ENCODE data around the gene GRB2. TPM values are rescaled to one million over a fixed set of nuclear protein-coding genes. Genes with fewer than 3 reads are reported as not detected.

GRB2 gene
- total and polyA plus RNA-seq, 2 experiments from 2014 or later = 82.7 to 101 TPM

DNA sequence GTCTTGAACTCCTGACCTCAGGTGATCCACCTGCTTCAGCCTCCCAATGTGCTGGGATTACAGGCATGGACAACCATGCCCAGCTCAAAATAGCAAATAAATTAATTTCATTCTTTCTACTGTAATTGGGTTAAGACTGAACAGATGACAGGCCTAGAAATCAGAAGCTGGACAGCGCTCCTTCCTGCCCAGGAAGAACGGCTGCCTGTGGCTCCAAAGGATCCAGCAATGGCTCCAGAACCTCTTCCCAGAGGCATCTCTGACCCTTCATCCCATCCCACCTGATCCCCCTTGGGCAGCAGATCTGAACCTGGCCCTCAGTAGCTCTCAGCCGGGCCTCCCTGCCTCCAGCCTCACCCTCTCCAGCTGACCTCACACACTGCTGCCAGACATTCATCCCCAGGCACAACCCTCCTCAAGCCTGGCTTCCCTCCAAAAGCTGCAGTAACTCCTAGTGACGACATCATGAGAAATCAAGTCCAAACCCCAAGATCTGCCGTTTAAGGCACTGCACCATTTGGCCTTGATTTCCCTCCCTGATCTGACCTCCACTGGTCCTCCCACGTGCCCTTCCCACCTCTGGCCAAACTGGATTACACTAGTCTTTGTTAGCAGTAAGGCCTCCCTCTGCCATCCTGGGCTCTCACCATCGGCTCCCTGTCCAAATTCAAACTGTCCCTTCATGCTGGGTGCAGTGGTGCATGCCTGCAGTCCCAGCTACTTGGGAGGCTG, 131.3 kb downstream of the GRB2 start:
- no peak for DNase-seq (ENCODE audit: low spot score)
- Histone ChIP-seq H3K9me3 (ENCODE audit: low read depth) (no peaks in the 10 kb centered on the region), H3K79me2 (no peaks in the 10 kb centered on the region), H3K36me3 (replicated peaks; ENCODE audit: insufficient read depth, low read depth) (no peaks in the 10 kb centered on the region), H2AFZ (no peak overlapping the region), H3K27ac (no peak overlapping the region), H4K20me1 (ENCODE audit: insufficient read depth, poor library complexity, severe bottlenecking) (no peaks in the 10 kb centered on the region), H3K9me2 (replicated peaks; ENCODE audit: insufficient read depth) (no peaks in the 10 kb centered on the region), H3K4me3 (no peak overlapping the region), H3K27me3 (no peaks in the 10 kb centered on the region), H3K4me2 (no peak overlapping the region), H3K4me1 (ENCODE audit: insufficient read depth) (peaks cover 7% of the 10 kb centered on the region)
- WGBS (ENCODE audit: low lambda C conversion rate, missing lambda C conversion rate) = 84% methylated on average over 7 of the region's 7 CpGs
- TF ChIP-seq CTCF (IDR thresholded peaks at IDR 0.05; ENCODE audit: poor library complexity) (no peak), EZH2phosphoT487 (IDR thresholded peaks at IDR 0.05; ENCODE audit: low read depth, severe bottlenecking, unreplicated experiment) (no peak), EZH2 (IDR thresholded peaks at IDR 0.05; ENCODE audit: borderline replicate concordance) (no peak)

GRCh38 chr17:75272848-75273184, 132.7 kb downstream of the GRB2 start:
- WGBS (ENCODE audit: low lambda C conversion rate, missing lambda C conversion rate) = 92% methylated on average over 3 of the region's 3 CpGs

GRCh38 chr17:75271955-75272847, 133.3 kb downstream of the GRB2 start:
- Histone ChIP-seq H3K9me2 (replicated peaks; ENCODE audit: insufficient read depth) (no peaks in the 10 kb centered on the region), H4K20me1 (ENCODE audit: insufficient read depth, poor library complexity, severe bottlenecking) (no peaks in the 10 kb centered on the region), H3K27ac (no peak overlapping the region), H2AFZ (peak overlapping the region; percentile 100), H3K27me3 (no peaks in the 10 kb centered on the region), H3K36me3 (replicated peaks; ENCODE audit: insufficient read depth, low read depth) (no peaks in the 10 kb centered on the region), H3K9me3 (ENCODE audit: low read depth) (no peaks in the 10 kb centered on the region), H3K4me3 (peak overlapping the region; percentile 88), H3K4me2 (peak overlapping the region; percentile 100), H3K79me2 (no peaks in the 10 kb centered on the region), H3K4me1 (ENCODE audit: insufficient read depth) (peaks cover 7% of the 10 kb centered on the region)
- no peak for DNase-seq (ENCODE audit: low spot score)
- WGBS (ENCODE audit: low lambda C conversion rate, missing lambda C conversion rate) = 70% methylated on average over 24 of the region's 24 CpGs
- TF ChIP-seq EZH2 (IDR thresholded peaks at IDR 0.05; ENCODE audit: borderline replicate concordance) = no peak
- TF ChIP-seq CTCF (IDR thresholded peaks at IDR 0.05; ENCODE audit: poor library complexity) = no peak
- no peak for TF ChIP-seq EZH2phosphoT487 (IDR thresholded peaks at IDR 0.05; ENCODE audit: low read depth, severe bottlenecking, unreplicated experiment)

More at GRCh38 chr17:75272848-75273184, 132.7 kb downstream of the GRB2 start:
- Histone ChIP-seq H3K79me2 (no peaks in the 10 kb centered on the region), H3K27me3 (no peaks in the 10 kb centered on the region), H3K4me1 (ENCODE audit: insufficient read depth) (peaks cover 7% of the 10 kb centered on the region), H3K9me2 (replicated peaks; ENCODE audit: insufficient read depth) (no peaks in the 10 kb centered on the region), H3K4me2 (no peak overlapping the region), H3K27ac (no peak overlapping the region), H3K4me3 (no peak overlapping the region), H3K9me3 (ENCODE audit: low read depth) (no peaks in the 10 kb centered on the region), H2AFZ (no peak overlapping the region), H4K20me1 (ENCODE audit: insufficient read depth, poor library complexity, severe bottlenecking) (no peaks in the 10 kb centered on the region), H3K36me3 (replicated peaks; ENCODE audit: insufficient read depth, low read depth) (no peaks in the 10 kb centered on the region)
- TF ChIP-seq EZH2phosphoT487 (IDR thresholded peaks at IDR 0.05; ENCODE audit: low read depth, severe bottlenecking, unreplicated experiment) (no peak), EZH2 (IDR thresholded peaks at IDR 0.05; ENCODE audit: borderline replicate concordance) (no peak), CTCF (IDR thresholded peaks at IDR 0.05; ENCODE audit: poor library complexity) (no peak)
- DNase-seq (ENCODE audit: low spot score) = no peak
